ENCODE results near the gene RALGDS.

Gene RALGDS

GRCh38 chr9:133119103-133119845 lies 1.8 kb downstream of the RALGDS start:
- DNase-seq (ENCODE audit: low read depth in 2 of 2), result no peak

- DNase-seq (ENCODE audit: low read depth in 2 of 2), result no peak
Observed at GRCh38 chr9:133118568-133118967, 2.5 kb downstream of the RALGDS start.

- no peak for DNase-seq (ENCODE audit: low read depth in 2 of 2)
Observed at GRCh38 chr9:133118179-133118520, 2.9 kb downstream of the RALGDS start.

DNA sequence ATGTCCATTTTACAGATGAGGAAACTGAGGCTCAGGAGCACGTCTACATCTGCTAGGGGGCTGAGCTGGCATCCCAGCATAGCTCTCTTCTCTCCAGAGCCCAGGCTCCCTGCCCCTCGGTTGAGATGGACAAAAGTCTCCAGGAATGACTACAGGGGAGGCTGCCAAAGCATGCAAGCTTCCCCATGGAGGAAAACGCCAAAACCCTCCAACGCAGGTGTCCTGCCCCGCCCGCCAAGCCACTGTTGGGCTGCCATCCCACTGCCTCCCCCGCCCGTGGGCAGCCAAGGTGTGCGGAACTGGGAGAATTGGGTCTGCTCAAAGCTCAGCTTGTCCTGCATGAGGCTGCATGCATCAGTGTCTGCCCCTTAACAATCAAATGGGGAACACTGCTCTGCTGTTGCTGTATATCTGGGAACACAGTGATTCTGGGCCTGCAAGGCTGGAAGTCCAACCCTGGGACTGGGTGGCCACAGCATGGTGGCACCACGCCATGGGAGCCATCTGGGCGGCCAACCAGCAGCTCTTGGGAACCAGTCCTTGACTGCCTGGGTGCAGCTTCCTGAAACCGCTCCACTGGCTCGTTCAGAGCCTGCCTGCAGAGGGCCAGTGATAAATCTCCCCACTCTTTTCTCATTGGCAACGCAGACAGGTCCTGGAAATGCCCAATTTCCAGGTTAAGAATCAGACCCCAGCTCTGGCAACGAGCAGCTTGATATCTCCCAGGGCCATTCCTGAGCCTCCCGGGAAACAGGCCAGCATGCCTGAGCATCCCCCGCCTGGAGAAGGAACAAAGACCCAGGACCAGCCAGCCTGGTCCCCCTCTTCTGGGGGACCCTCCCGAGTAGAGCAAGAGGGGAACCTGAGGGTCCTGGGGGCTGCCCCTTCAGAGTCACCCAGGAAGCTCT lies 3.5 kb downstream of the RALGDS start:
- no peak for DNase-seq (ENCODE audit: low read depth in 2 of 2)

GRCh38 chr9:133116346-133117231 lies 4.5 kb downstream of the RALGDS start:
- no peak for DNase-seq (ENCODE audit: low read depth in 2 of 2)

- peak; percentile 43 to 51 for DNase-seq (ENCODE audit: low read depth in 2 of 2)
Observed at GRCh38 chr9:133115604-133116345, 5.3 kb downstream of the RALGDS start.

DNA sequence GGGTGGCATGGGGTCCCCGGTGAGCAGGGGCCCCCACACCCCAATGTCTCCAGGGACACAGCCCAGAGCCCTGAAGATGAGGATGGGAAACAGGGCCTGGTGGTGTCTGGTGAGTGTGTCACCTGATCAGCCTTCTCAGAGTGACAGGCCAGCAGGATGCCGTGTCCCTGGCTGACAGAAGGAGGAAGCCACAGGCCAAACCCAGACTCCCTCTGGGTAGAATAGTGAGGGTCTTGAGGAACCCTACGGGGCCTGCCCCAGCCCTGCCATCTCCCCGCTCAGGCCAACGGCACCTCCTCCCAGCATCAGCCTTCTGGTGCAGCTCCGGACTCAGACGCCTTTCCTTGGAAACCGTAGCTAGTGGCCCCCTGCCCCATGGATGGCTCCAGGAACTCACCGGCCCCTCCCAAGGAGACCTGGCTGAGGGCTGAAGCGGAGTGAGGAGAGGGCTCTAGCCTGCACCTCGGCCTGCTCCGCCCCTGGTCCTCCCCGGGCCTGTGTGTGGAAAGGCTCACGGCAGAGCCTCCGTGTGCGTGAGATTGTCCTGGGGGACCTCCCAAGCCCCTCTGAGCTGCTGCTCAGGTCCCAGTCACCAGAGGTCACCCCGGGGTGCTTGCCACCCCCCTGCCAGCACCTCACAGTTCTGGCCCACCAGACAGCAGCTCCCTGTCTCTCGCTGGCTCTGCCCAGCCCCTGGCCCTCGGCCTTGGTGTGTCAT lies 6.0 kb downstream of the RALGDS start:
- DNase-seq (ENCODE audit: low read depth in 2 of 2), result no peak

DNA sequence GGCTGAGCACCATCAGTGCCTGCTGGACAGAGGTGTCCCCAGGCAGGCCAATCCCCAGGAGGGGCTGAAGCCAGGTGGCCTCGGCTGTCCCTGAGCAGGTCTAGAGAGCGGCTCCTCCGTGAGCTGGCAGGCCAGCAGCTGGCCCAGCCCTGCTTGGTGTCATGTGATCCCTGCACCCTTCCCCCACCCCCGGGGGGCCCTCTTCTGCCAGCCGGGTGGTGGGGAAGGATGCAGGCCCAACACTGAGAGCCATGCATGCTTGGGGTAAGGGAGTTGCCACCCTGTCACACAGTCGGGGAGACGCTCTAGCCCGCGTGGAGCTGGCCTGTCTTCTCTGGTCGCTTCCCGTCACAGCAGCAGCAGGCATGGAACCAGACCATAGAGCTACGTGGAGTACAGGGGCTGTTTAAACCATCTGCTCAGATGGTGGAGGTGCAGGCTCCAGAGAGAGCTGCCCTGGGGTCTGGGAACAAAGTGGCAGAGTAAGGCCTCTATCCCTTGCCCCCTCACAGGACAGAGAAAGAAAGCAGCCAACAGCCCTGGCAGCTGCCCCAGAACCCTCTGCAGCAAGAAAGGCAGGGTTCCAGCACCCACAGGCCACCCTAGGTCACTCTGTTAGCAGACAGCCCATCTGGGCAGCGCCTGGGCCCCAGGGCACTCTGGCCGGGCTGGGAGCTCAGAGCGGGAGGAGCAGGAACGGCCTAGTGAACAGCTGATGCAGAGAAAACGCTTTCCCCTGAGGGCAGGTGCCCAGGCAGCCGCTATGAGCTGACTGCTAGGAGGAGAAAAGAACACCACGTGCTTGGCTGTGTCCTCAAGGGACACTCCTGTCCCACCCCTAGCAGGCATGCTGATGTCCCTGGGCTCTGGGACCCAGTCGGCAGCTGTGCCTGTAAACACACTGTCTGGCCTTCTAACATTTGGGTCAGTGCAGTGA lies 6.8 kb downstream of the RALGDS start:
- no peak for DNase-seq (ENCODE audit: low read depth in 2 of 2)

DNA sequence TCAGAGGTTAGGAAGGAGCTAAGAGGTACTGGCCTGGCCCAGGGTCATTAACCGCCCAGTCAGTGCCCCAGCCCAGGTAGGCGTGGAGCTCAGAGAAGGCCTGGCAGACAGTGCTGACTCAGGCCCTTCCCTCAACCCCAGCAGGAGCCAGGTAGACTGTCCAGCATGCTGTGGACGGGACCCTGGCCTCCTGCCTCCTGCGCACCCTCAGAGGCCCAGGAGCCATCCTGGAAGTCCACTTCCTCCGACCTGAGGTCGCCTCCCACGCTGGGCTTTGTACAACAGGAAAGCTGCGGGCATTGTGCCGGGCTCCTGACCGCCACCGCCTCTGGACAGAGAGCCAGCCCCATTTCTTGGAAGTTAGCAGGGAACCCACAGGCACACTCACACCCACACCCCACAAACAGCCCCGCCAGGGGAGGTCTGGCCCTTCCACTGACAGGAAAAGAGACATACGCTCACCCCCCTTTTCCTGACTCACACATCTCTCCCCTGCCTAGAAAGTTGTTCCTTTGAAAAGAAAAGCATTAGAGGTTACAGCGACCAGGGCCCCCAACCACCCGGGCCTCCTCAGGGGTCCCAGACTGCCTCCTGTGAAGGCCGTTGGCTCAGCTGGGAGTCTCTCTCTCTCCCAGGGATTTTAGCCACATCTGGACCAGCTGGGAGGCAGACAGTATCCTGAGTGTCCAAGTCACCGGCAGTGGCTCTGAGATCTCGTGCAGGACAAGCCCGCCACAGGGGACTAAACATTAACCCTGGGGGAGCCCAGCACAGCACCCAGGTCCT lies 7.7 kb downstream of the RALGDS start:
- DNase-seq (ENCODE audit: low read depth in 2 of 2), result no peak

- DNase-seq (ENCODE audit: low read depth in 2 of 2), result no peak
Observed at GRCh38 chr9:133112663-133113026, 8.4 kb downstream of the RALGDS start.

DNA sequence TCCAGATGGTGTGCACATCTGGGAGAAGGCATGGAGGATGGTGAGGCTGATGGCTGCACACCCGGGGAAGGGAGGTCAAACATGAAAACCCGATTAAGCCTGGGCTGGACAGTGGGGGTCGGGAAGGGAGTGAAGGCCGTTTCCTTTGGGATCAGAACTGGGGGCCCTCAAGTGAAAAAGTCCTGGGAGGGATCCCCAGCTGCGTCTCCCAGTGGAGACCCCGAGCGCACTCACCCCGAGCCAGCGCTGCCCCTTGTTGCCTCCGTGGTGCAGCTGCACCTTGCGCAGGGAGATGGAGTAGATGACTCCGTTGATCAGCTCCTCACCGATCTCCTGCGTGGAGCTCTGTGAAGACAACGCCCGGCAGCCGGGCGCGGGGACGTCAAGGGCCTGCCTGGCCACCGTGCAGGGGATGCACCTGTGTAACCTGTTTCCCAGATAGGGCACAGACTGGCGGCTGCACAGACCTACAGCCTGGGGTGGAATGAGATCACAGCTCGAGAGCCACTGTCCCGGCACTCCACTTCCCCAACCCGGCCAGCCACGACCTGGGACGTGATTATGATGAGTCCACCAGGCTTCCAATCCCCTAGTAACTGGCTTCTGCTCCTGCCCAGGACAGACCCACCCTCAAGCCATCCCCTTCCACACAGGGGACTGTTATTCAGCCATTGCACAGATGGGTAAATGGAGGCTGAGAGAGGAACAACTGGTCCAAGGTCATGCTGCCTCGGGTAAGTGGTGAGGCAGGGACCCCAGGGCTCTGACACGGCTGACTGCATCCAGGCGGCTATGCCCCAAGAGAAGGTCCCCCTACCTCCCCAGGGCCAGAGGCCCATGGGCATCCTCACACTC lies 9.0 kb downstream of the RALGDS start:
- no peak for DNase-seq (ENCODE audit: low read depth in 2 of 2)

GRCh38 chr9:133109931-133110650 lies 10.9 kb downstream of the RALGDS start:
- DNase-seq (ENCODE audit: low read depth in 2 of 2), result no peak

DNA sequence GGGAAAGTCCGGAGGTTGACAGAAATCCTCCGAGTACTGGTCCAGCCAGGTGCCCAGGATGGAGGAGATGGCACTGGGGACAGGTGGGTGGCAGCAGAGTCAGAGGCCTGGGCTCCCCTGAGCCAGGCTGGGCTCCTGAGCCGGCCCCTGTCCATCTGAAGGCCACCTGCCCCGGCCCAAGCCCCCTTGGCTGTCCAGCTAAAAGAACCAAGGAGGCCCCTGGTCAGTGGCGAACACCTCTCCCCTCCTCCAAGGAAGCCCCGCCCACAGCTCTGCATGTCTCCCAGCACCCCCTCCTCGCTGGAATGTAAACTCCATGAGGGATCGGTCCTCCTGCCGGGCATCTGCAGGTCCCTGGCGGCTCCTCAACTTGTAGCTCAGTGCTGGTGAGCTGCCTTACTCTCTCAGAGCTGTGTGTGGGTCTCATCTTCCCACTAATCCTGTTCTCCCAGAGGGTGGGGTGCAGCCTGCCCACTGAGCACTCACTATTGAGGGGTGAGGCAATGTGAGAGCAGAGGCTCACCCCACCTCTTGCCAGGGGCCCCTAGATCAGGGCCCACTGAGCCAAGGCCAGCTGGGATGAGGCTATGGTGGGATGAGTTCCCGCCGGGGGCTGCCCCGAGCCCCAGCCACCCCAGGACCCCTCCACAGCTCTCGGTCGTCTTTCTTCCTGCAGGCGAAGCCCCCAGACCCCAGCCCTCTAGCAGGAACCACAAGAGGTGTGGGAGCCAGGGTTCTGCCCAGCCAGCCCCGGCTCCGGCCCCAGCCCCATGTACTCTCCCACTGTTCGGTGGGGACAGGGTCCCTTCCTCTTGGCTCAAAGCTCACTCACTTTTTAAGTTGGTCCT lies 12.0 kb downstream of the RALGDS start:
- no peak for DNase-seq (ENCODE audit: low read depth in 2 of 2)

DNA sequence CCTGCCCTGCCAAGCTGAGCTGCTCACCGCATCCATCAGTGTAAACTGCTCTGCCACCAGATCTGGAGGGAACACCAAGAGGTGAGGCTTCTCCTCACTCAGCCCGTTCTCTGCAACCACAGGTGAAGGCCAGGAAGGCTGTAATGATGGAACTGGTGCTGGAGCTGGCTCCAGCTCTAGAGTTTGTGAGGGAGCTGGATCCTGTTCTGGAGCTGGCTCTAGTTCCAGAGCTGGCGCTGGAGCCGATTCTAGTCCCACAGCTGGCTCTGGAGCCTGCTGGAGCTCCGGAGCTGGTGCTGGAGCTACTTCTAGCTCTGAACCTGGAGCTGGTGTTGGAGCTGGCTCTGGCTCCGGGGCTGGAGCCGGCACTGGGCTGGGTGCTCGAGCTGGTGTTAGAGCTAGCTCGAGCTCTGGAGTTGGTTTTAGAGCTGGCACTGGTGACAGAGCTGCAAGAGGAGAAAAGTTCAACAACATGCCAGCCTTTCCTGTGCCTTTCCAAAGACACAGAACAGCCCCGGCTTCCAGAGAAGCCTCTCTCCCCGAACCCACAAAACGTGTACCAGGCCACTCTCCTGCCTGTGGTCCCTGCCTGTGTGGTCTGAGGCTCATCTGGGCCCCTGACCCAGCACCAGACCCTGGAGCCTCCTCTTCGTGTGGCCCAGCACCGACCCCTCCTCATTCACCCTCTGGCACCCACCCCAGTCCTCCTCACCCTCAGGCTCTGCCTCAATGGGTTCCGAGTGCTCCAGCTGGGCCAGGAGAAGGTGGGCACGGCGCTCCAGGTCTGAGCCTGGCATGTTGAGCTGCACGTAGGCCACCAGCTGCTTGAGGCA lies 12.9 kb downstream of the RALGDS start:
- no peak for DNase-seq (ENCODE audit: low read depth in 2 of 2)

- DNase-seq (ENCODE audit: low read depth in 2 of 2), result no peak
Observed at GRCh38 chr9:133107245-133107722, 13.8 kb downstream of the RALGDS start.

Measured in stimulated activated CD4-positive, alpha-beta T cell treated with anti-CD3 and anti-CD28 coated beads, Interleukin-1b, Interleukin-23, amount 100 ng/mL, for 4 hours (primary cell).